DLD1 (cell line): Measurements from ENCODE around the gene CEP63.
"Not testable (repeated sequence)": the region's sequence is repeated elsewhere in the genome, so short reads cannot be mapped to it uniquely, and the experiment has no call there.

Experiments used
- in situ Hi-C: cut with HindIII; loops from 2 replicates; pipeline ENCODE4 v1.10.0; 2017; ENCODE audit warnings: low sequenced_read_pairs

Gene CEP63

GRCh38 chr3:134504132-134504531 is 18.3 kb downstream of the CEP63 start:
- in situ Hi-C loops = no loop called here

DNA sequence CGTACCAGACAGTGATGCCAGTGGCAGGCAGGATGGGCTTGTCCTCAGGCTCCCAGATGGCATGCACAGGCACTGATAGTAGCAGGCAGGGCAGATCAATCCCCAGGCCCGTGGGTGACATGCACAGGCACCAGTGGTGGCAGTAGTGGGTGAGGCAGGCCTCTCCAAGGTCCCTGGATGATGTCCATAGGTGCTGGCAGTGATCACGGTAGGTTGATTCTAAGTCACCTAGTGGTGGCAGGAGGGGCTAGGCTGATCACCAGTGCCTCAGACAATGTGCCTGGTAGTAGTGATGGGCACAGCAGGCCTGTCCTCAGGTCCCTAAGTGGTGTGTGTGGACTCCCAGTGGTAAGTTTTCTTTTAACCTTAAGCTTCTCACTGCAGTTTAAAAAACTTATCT is 19.6 kb downstream of the CEP63 start:
- in situ Hi-C loops = no loop called here

GRCh38 chr3:134511500-134511899 is 25.6 kb downstream of the CEP63 start:
- in situ Hi-C loops = no loop called here

GRCh38 chr3:134516905-134517304 is 31.0 kb downstream of the CEP63 start:
- in situ Hi-C loops = no loop called here

- in situ Hi-C loops = no loop called here
Measured at GRCh38 chr3:134517791-134518190, 31.9 kb downstream of the CEP63 start.

DNA sequence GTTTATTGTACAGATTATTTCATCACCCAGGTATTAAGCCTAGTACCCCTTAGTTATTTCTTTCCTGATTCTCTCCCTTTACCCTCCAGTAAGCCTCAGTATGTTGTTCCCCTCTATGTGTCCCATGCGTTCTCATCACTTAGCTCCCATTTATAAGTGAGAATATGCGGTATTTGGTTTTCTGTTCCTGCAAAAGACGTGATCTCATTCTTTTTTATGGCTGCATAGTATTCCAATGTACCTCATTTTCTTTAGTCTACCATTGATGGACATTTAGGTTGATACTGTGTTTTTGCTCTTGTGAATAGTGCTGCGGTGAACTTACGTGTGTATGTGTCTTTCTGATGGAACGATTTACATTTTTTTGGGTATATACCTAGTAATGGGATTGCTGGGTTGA is 36.7 kb downstream of the CEP63 start:
- in situ Hi-C loops = no loop called here

DNA sequence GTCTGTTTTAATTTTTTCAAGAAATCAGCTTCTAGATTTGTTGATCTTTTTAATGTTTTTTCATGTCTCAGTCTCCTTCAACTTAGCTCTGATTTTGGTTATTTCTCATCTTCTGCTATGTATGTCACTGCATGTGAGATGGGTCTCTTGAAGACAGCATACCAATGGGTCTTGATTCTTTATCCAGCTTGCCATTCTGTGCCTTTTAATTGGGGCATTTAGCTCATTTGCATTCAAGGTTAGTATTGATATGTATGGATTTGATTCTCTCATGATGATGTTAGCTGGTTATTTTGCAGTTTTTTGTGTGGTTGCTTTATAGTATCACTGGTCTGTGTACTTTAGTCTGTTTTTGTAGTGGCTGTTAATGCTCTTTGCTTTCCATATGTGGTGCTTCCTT is 39.4 kb downstream of the CEP63 start:
- in situ Hi-C loops = no loop called here

DNA sequence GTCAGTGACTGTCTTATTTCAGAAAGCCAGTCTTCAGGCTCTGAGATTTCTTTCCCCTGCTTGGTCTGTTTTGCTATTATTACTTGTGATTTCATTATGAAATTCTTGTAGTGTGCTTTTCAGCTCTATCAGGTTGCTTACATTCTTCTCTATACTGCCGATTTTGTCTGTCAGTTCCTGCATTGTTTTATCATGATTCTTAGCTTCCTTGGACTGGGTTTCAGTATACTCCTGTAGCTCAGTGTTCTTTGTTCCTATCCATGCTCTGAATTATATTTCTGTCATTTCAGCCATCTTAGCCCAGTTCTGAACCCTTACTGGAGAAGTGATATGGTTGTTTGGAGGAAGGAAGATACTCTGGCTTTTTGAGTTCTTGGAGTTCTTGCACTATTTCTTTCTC is 40.5 kb downstream of the CEP63 start:
- in situ Hi-C loops = no loop called here

GRCh38 chr3:134527037-134527436 is 41.2 kb downstream of the CEP63 start:
- in situ Hi-C loops = no loop called here

- in situ Hi-C loops = no loop called here
Measured at GRCh38 chr3:134527538-134528186, 41.8 kb downstream of the CEP63 start.

DNA sequence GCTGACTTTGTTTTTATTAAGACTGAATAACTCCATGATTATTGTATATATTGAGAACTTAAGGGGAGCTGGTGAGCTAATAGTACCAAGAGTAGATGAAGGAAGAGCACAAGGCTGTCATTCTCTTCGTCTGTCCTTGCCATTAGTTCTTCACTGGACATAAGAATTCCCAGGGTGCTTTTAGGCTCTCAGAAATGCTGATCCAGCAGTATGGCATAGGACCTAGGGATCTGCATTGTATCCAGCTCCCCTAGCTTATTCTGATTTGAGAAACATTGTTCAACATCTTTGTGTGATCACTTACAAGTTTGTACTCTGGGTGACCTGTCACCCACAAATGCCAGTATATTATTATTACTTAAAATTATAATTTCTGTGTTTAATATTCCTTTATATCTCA is 47.6 kb downstream of the CEP63 start:
- in situ Hi-C loops = no loop called here

DNA sequence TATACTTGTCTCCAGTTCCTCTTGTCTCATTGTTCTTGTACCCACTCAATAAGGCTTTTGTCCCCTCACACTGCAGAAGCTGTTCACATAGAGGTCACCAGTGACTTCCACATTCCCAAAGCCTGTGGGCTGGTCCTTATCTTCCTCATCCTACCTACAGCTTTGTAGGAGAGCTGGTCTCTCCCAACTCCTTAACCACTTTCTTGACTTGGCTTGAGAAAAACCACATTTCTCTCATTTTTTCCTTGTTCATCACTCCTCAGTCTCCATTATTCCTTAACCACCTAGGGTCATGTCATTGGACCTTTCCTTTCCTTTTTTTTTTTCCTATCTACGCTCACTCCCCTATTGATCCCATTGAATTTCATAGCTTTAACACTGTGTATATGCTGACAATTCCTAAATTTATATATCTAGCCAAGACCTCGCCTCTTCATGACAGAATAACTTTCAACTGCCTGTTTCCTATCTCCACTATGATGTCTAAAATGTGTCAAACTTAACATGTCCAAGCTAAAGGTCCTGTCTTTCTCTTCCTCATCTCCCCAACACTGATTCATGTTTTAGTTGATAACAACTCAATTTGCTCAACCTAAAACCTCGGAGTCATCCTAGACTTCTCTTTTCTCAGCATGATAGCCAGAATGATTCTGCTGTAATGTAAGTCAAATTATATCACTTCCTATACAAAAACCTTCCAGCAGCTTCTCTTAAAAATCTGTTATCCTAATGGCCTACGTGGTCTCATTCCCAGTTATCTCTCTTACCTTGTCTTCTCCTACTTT is 49.5 kb downstream of the CEP63 start:
- in situ Hi-C loops = no loop called here

- in situ Hi-C loops = no loop called here
Measured at GRCh38 chr3:134536781-134537180, 50.9 kb downstream of the CEP63 start.

DNA sequence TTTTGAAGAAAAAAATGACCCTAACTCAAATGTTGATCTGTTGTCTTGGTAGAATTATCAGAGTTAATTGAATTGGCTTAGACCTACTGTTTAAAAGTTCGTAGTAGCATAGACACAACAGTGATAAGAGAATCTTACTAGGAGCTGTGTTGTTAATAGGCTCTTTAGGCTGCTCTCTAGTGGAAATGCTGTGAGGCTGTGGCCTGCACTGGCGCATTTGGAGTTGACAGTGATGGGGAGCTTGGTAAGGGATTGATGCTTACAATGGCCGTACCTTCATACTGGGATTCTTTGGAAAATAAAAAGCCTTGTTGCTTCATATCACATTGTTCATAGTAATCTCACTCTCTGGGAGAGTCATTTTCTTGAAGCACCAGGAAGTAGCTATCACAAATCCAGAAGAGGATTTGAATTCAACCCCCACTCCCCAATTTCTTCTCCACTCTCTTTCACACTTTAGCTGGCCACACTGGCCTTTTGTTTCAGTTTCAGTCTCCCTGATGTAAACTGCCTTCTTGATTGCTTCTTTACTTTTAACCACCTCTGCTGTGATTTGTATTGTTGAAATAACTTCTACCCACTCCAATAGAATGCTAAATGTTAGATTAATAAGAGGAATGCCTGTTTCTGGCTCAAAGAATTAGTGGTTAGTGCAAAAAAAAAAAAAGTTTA is 56.6 kb downstream of the CEP63 start:
- in situ Hi-C loops = no loop called here

GRCh38 chr3:134543113-134543512 is 57.3 kb downstream of the CEP63 start:
- in situ Hi-C loops = no loop called here

GRCh38 chr3:134544316-134544715 is 58.5 kb downstream of the CEP63 start:
- in situ Hi-C loops = no loop called here

GRCh38 chr3:134544783-134545182 is 58.9 kb downstream of the CEP63 start:
- in situ Hi-C loops = not testable (repeated sequence)

DNA sequence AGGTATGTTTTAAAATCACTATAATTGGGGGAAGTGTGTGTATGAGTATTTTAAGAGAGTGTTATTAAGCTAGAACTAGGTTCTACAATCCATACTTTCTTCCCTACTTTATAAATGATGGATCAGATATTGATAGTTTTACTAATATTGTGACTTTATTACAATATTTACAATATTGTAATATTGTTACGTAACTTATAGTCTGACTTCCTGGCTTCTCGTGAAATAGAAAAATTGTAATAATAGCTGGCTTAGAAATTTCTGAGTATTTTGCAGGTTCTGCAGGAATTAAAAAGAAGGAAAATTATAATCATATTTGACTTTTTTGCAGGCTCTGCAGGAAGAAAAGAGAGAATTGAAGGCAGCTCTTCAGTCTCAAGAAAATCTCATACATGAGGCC is 60.0 kb downstream of the CEP63 start:
- in situ Hi-C loops = no loop called here

DNA sequence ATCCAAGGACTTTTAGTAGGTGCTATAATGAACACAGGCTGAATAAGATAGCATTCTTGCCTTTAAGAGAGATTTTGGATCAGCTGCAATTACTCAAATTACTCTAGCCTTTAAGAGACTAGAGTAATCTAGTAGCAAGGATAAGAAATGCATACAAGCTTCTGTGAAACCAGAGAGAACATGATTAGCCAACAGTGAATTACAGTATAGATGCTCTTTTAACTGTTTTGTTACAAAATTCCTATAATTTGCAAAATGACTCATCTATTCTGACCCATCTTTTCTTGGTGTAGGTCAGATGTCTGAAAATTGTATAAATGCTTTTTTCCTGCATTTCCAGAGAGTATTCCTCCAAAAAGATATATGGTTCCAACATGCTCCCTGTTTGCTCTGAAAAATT is 66.9 kb downstream of the CEP63 start:
- in situ Hi-C loops = no loop called here

DNA sequence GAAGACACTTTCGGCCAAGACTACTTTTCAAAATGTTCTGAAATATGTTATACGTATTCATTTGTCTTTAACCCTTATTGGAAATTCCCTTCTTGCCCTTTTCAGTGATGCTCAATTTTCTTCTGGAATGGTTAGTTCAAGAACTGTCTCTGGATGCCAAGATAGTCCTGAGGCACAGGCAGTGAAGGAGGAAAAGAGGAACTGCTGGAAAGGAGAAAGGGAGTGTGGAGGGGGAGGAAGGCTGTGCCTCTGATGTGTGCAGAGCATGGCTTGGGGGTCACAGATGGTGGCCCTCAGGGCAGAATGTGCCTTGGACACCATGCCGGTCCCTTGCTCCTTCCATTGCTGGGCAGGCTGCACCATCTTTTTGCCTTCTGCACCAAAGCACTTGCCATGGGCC is 73.7 kb downstream of the CEP63 start:
- in situ Hi-C loops = no loop called here

DNA sequence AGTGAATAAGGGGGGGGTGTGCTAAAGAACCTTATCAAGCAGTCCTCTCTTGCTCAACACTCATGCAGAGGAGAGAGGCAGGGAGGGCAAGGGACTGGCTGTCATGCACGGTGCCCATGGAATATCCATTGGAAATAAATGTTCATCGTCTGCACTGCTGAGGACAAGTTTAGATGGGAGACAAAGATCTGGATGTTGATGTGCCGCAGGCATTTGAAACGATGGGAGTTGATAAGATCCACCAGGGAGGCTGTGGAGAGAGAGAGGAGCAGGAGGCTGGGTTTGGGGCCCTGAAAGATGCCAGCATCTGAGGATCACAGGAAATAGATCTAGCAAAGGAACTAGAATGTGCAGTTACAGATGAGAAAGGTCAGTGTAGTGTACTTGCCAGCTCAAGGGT is 76.2 kb downstream of the CEP63 start:
- in situ Hi-C loops = no loop called here

DNA sequence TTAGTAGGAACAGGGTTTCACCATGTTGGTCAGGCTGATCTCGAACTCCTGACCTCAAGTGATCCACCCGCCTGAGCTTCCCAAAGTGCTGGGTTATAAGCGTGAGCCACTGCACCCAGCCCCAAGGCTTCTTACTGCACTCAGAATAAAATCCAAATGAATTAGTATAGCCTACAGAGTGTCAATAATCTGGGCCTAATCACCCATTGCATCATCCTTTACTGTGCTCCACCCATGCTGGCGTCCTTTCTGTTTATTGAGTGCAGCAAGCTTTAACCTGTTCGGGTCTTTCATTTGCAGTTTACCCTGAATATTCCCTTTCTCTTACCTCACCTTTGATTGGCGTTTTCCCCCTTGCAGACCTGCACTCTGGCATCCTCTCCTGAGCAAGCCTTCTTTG is 77.7 kb downstream of the CEP63 start:
- in situ Hi-C loops = no loop called here
